ENCODE data around the gene THEM5. TPM values are rescaled to one million over a fixed set of nuclear protein-coding genes. Genes with fewer than 3 reads are reported as not detected.
"Not testable (repeated sequence)": the region's sequence is repeated elsewhere in the genome, so short reads cannot be mapped to it uniquely, and the experiment has no call there.

The THEM5 gene
- total and polyA plus RNA-seq, 2 experiments from 2014 or later: not detected

DNA sequence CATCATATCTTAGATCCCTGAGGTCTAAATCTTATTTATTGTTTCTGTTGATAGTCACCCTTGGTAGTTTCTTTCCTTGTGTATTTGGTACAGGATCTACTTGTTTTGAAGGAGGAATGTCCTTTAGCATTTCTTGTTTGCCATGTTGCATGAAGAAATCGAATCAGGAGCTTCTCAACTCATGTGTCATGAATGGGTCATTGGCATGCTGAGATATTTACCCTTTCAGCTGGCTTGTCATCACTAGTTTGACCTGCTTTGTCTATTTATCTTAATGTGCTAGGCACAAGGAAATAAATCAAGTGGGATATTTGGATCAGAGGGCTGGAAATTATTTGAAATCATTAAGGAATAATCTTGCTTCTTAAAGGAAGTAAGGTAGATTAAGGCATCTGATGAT, 32.0 kb upstream of the THEM5 start:
- no peak for DNase-seq (ENCODE audit: low read depth in 1 of 2, low spot score in 1 of 2)
- Histone ChIP-seq H3K36me3 (peaks cover 15% of the 10 kb centered on the region), H3K27me3 (no peaks in the 10 kb centered on the region), H3K4me3 (no peak overlapping the region), H3K27ac (no peak overlapping the region), H3K9me3 (ENCODE audit: low read depth) (no peaks in the 10 kb centered on the region), H3K4me1 (ENCODE audit: low read depth) (no peaks in the 10 kb centered on the region)
- TF ChIP-seq, protein P1, sequence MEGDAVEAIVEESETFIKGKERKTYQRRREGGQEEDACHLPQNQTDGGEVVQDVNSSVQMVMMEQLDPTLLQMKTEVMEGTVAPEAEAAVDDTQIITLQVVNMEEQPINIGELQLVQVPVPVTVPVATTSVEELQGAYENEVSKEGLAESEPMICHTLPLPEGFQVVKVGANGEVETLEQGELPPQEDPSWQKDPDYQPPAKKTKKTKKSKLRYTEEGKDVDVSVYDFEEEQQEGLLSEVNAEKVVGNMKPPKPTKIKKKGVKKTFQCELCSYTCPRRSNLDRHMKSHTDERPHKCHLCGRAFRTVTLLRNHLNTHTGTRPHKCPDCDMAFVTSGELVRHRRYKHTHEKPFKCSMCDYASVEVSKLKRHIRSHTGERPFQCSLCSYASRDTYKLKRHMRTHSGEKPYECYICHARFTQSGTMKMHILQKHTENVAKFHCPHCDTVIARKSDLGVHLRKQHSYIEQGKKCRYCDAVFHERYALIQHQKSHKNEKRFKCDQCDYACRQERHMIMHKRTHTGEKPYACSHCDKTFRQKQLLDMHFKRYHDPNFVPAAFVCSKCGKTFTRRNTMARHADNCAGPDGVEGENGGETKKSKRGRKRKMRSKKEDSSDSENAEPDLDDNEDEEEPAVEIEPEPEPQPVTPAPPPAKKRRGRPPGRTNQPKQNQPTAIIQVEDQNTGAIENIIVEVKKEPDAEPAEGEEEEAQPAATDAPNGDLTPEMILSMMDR (IDR thresholded peaks at IDR 0.05; ENCODE audit: low read depth, low read length): no peak

DNA sequence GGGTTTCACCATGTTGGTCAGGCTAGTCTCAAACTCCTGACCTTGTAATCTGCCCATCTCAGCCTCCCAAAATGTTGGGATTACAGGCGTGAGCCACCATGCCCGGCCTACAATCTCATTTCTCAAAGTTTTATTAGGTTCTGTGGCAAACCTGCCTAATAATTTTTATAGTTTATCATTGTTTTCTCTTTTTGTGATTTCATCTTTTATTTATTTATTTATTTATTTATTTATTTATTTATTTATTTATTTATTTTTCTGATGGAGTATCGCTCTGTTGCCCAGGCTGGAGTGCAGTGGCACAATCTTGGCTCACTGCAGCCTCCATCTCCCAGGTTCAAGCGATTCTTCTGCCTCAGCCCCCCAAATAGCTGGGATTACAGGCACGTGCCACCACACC, 31.4 kb upstream of the THEM5 start:
- H3K9me3 ChIP-seq (ENCODE audit: low read depth); H3K27me3 ChIP-seq; H3K4me1 ChIP-seq (ENCODE audit: low read depth); DNase-seq (ENCODE audit: low read depth in 1 of 2, low spot score in 1 of 2); H3K4me3 ChIP-seq; H3K27ac ChIP-seq: not testable (repeated sequence)
- H3K36me3 ChIP-seq: peaks cover 13% of the 10 kb centered on the region

DNA sequence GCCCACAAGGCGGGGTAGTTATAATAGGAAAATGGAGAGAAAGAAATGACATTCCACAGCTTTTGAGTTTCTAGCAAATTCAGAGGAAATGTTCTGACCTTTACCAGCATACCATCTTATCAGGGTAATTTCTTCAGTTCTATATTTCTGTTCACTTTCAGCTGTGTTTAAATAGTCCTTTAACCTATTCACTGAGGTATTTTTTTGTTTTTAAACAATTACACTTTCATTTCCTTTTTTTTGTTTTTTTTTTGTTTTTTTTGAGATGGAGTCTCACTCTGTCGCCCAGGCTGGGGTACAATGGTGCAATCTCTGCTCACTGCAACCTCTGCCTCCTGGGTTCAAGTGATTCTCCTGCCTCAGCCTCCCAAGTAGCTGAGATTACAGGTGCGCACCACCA, 30.9 kb upstream of the THEM5 start:
- H3K4me3 ChIP-seq; H3K4me1 ChIP-seq (ENCODE audit: low read depth); H3K27me3 ChIP-seq; H3K27ac ChIP-seq; DNase-seq (ENCODE audit: low read depth in 1 of 2, low spot score in 1 of 2); H3K9me3 ChIP-seq (ENCODE audit: low read depth): not testable (repeated sequence)
- H3K36me3 ChIP-seq: peaks cover 11% of the 10 kb centered on the region

DNA sequence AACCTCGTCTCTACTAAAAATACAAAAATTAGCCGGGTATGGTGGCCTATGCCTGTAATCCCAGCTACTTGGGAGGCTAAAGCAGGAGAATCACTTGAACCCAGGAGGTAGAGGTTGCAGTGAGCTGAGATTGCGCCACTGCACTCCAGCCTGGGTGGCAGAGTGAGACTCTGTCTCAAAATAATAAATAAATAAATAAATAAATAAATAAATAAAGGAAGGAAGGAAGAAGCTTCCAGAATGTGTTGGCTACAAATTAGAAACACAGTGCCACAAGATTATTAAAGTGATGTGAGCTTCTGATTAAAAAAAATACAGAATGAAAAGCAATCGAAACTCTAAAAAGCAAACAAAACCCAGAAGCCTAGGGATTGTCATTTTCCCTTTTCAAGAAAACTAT, 30.4 kb upstream of the THEM5 start:
- H3K36me3 ChIP-seq: peaks cover 10% of the 10 kb centered on the region
- H3K4me3 ChIP-seq; H3K27ac ChIP-seq; H3K27me3 ChIP-seq; DNase-seq (ENCODE audit: low read depth in 1 of 2, low spot score in 1 of 2); H3K4me1 ChIP-seq (ENCODE audit: low read depth); H3K9me3 ChIP-seq (ENCODE audit: low read depth): not testable (repeated sequence)

DNA sequence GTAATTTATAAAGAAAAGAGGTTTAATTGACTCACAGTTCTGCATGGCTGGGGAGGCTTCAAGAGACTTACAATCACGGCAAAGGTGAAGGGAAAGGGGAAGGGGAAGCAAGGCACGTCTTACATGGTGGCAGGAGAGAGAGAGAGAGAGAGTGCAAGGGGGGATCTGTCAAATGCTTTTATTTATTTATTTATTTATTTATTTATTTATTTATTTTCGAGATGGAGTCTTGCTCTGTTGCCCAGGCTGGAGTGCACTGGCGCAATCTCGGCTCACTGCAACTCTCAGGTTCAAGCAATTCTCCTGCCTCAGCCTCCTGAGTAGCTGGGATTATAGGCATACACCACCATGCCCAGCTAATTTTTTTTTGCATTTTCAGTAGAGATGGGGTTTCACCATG, 29.4 kb upstream of the THEM5 start:
- H3K27me3 ChIP-seq; H3K4me1 ChIP-seq (ENCODE audit: low read depth): not testable (repeated sequence)

DNA sequence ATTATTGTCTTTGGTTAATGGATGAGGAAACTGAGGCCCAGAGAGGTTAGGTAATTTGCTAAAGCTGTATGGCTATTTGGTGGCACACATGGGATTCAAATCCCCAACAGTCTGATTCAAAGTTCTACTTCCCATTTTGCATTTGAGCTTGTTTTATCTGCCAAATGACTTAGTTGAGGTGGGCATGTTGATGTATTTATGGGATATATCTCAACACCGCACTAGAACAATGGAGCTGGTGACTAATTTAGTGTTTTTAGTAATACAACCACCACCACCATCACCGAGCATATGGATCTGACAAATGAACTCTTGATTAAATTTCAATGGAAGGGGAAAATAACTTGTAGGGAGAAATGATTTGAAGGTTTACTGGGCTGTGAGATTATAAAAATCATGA, 29.0 kb upstream of the THEM5 start:
- no peak overlapping the region for H3K4me3 ChIP-seq
- TF ChIP-seq, protein P1 (IDR thresholded peaks at IDR 0.05; ENCODE audit: low read depth, low read length): no peak
- no peak overlapping the region for H3K27ac ChIP-seq
- no peaks in the 10 kb centered on the region for H3K4me1 ChIP-seq (ENCODE audit: low read depth)
- H3K9me3 ChIP-seq (ENCODE audit: low read depth): no peaks in the 10 kb centered on the region
- H3K36me3 ChIP-seq: peaks cover under 1% of the 10 kb centered on the region
- DNase-seq (ENCODE audit: low read depth in 1 of 2, low spot score in 1 of 2): no peak
- H3K27me3 ChIP-seq: no peaks in the 10 kb centered on the region

More for the DNA sequence above, 29.4 kb upstream of the THEM5 start:
- H3K4me3 ChIP-seq; H3K36me3 ChIP-seq; DNase-seq (ENCODE audit: low read depth in 1 of 2, low spot score in 1 of 2); H3K27ac ChIP-seq; H3K9me3 ChIP-seq (ENCODE audit: low read depth): not testable (repeated sequence)

DNA sequence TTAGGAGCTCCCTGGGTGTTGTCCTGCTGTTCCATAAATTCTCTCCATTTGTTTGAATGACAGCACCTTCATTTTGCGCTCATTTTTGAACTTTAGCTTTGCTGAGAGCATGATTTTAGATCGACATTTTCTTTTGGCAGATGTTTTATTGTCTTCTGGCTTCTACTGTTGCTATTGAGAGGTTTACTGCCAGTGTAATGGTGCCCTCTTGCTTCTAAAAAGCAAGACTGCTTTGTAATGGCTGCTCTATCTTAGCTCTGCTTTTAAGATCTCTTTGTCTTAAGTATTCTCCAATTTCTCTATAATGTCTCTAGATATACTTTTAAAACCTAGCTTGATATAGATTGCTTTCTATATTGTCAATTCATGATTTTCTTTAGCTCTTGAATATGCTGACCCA, 28.0 kb upstream of the THEM5 start:
- Histone ChIP-seq H3K27ac (no peak overlapping the region), H3K9me3 (ENCODE audit: low read depth) (no peaks in the 10 kb centered on the region), H3K4me1 (ENCODE audit: low read depth) (no peaks in the 10 kb centered on the region), H3K4me3 (no peak overlapping the region), H3K36me3 (no peaks in the 10 kb centered on the region), H3K27me3 (no peaks in the 10 kb centered on the region)
- no peak for DNase-seq (ENCODE audit: low read depth in 1 of 2, low spot score in 1 of 2)
- TF ChIP-seq, protein P1 (IDR thresholded peaks at IDR 0.05; ENCODE audit: low read depth, low read length): no peak

DNA sequence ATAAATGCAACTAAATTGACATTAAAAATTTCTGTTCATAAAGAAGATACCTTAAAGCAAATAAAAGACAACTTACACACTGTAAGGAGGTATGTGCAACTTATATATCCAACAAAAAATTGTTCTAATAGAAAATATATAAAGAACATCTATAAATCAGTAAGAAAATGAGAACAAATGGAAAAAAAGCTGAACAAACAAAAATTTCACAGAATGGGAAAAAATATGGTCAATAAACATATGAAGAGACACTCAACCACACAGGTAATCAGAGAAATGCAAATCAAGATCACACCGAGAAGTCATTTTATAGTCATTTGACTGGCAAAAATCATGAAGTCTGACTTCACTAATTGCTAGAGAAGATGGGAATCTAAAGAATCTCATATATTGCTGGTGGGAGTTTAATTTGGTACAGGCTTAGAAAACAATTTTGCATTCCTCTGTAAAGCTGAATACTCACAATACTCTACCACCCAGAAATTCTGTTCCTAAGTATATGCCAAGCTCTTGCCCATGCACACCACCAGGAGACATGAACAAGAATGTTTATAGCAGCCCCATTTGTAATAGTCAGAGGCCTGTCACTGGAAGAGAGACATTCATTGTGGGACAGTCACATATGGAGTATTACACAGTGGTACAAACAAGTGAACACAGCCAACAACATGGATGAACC, 22.0 kb upstream of the THEM5 start:
- TF ChIP-seq, protein P1 (IDR thresholded peaks at IDR 0.05; ENCODE audit: low read depth, low read length): no peak
- Histone ChIP-seq H3K4me3 (no peak overlapping the region), H3K9me3 (ENCODE audit: low read depth) (no peaks in the 10 kb centered on the region), H3K27me3 (no peaks in the 10 kb centered on the region), H3K27ac (no peak overlapping the region), H3K36me3 (no peaks in the 10 kb centered on the region), H3K4me1 (ENCODE audit: low read depth) (no peaks in the 10 kb centered on the region)
- no peak for DNase-seq (ENCODE audit: low read depth in 1 of 2, low spot score in 1 of 2)

DNA sequence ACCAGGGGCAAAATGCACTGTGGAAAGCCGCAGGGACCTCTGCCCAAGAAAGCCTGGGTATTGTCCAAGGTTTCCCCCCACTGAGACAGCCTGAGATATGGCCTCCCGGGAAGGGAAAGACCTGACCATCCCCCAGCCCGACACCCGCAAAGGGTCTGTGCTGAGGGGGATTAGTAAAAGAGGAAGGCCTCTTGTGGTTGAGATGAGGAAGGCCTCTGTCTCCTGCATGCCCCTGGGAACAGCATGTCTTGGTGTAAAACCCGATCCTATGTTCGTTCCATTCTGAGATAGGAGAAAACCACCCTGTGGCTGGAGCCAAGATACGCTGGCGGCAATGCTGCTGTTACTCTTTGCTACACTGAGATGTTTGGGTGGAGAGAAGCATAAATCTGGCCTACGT, 19.3 kb upstream of the THEM5 start:
- not testable (repeated sequence) for DNase-seq (ENCODE audit: low read depth in 1 of 2, low spot score in 1 of 2); H3K27me3 ChIP-seq; H3K4me1 ChIP-seq (ENCODE audit: low read depth)

More for the DNA sequence above, 19.3 kb upstream of the THEM5 start:
- not testable (repeated sequence) for H3K9me3 ChIP-seq (ENCODE audit: low read depth); H3K4me3 ChIP-seq; H3K27ac ChIP-seq; H3K36me3 ChIP-seq
